GM19193 (cell line): Measurements from ENCODE around the gene NTN5.

Experiments used
- POLR2A ChIP-seq: IDR thresholded peaks from 4 replicates; pipeline ENCODE4 v1.6.1; 2011; ENCODE audit not compliant: insufficient read depth, insufficient read length; ENCODE audit errors: extremely low read depth

Gene NTN5

GRCh38 chr19:48711106-48711662, 38.4 kb upstream of the NTN5 start:
- no peak for TF ChIP-seq POLR2A

GRCh38 chr19:48708471-48708870, 35.7 kb upstream of the NTN5 start:
- no peak for TF ChIP-seq POLR2A

- TF ChIP-seq POLR2A, result no peak
Observed at GRCh38 chr19:48705431-48705830, 32.6 kb upstream of the NTN5 start.

GRCh38 chr19:48703316-48703715, 30.5 kb upstream of the NTN5 start:
- TF ChIP-seq POLR2A, result no peak

- no peak for TF ChIP-seq POLR2A
Observed at GRCh38 chr19:48702701-48703100, 29.9 kb upstream of the NTN5 start.

- TF ChIP-seq POLR2A, result no peak
Observed at GRCh38 chr19:48698046-48698445, 25.2 kb upstream of the NTN5 start.

- TF ChIP-seq POLR2A, result no peak
Observed at GRCh38 chr19:48696353-48697010, 23.7 kb upstream of the NTN5 start.

- TF ChIP-seq POLR2A, result no peak
Observed at GRCh38 chr19:48695743-48696352, 23.0 kb upstream of the NTN5 start, which contains the start of gene FUT2. TSS of gene FUT2 (plus strand) at chr19:48695971. CDS start at chr19:48702957, 6,986 bp downstream.

- TF ChIP-seq POLR2A, result no peak
Observed at GRCh38 chr19:48689449-48689848, 16.6 kb upstream of the NTN5 start.

GRCh38 chr19:48687776-48688175, 15.0 kb upstream of the NTN5 start:
- no peak for TF ChIP-seq POLR2A

- TF ChIP-seq POLR2A, result no peak
Observed at GRCh38 chr19:48686088-48686487, 13.3 kb upstream of the NTN5 start.

- no peak for TF ChIP-seq POLR2A
Observed at GRCh38 chr19:48685583-48685982, 12.8 kb upstream of the NTN5 start.

GRCh38 chr19:48683349-48683748, 10.5 kb upstream of the NTN5 start:
- TF ChIP-seq POLR2A, result no peak

GRCh38 chr19:48681127-48681470, 8.3 kb upstream of the NTN5 start:
- no peak for TF ChIP-seq POLR2A

GRCh38 chr19:48680436-48681126, 7.8 kb upstream of the NTN5 start:
- TF ChIP-seq POLR2A, result no peak

- no peak for TF ChIP-seq POLR2A
Observed at GRCh38 chr19:48678201-48678600, 5.4 kb upstream of the NTN5 start.
